CD4-positive, alpha-beta T cell (primary cell): Measurements from ENCODE around the gene CD300H. TPM values are rescaled to one million over a fixed set of nuclear protein-coding genes. Genes with fewer than 3 reads are reported as not detected.

Experiments
- ATAC-seq: fragments of 200-7000 bp; cut with Tn5 transposase; one replicate; pipeline ENCODE4 v1.10.0; 2022; ENCODE audit warnings: mild to moderate bottlenecking; ENCODE audit not compliant: poor library complexity
- CTCF ChIA-PET: fragments of 350-600 bp; sonication (Branson Sonifier 250); formaldehyde crosslinking; loops from one replicate; lab custom pipeline; 2021; ENCODE audit warnings: antibody characterized with exemption, inconsistent platforms; lab: Charles Lee
- POLR2A ChIA-PET: fragments of 350-600 bp; sonication (Branson Sonifier 250); formaldehyde crosslinking; loops from one replicate; lab custom pipeline; 2021; ENCODE audit warnings: antibody characterized with exemption, inconsistent platforms; lab: Charles Lee
- DNase-seq, 14 experiments: peaks; one replicate each; pipeline ENCODE4 v3.0.0-alpha.2; 2013 to 2020; ENCODE audit warnings: mixed read lengths in 2 of 14
- H3K27ac ChIP-seq, 2 donors: one replicate each; pipeline versions ENCODE4 v1.5.1 to v1.7.0; 2013; ENCODE audit warnings: low read length in 2 of 2, low read depth in 1 of 2, mild to moderate bottlenecking in 1 of 2
- H3K27me3 ChIP-seq, 2 experiments: 1 replicate in 1 of 2; 2 replicates in 1 of 2; pipeline versions ENCODE4 v1.6.1 to v1.7.0; 2013; ENCODE audit warnings: low read length in 2 of 2, control low read depth in 1 of 2, mild to moderate bottlenecking in 1 of 2, moderate library complexity in 1 of 2; ENCODE audit not compliant: insufficient read depth in 2 of 2, control insufficient read depth in 1 of 2
- H3K36me3 ChIP-seq: one replicate; pipeline ENCODE4 v1.6.1; 2013; ENCODE audit warnings: low read length, control low read depth; ENCODE audit not compliant: insufficient read depth
- H3K4me1 ChIP-seq: one replicate; pipeline ENCODE4 v1.6.1; 2013; ENCODE audit warnings: low read length, control low read depth; ENCODE audit not compliant: insufficient read depth
- H3K4me3 ChIP-seq: one replicate; pipeline ENCODE4 v1.5.1; 2013; ENCODE audit warnings: mild to moderate bottlenecking, low read length, moderate library complexity
- H3K9me3 ChIP-seq, 2 experiments: 1 replicate in 1 of 2; 2 replicates in 1 of 2; pipeline versions ENCODE4 v1.6.1 to v1.7.0; 2013; ENCODE audit warnings: low read length in 2 of 2, mild to moderate bottlenecking in 2 of 2, control low read depth in 1 of 2, moderate library complexity in 1 of 2; ENCODE audit not compliant: control insufficient read depth in 1 of 2, insufficient read depth in 1 of 2
- H3K27ac Mint-ChIP-seq: one replicate; pipeline ENCODE4 v1.8.0; 2020; ENCODE audit warnings: mixed read lengths
- H3K27me3 Mint-ChIP-seq: one replicate; pipeline ENCODE4 v1.8.0; 2021; ENCODE audit warnings: mixed read lengths
- H3K36me3 Mint-ChIP-seq: one replicate; pipeline ENCODE4 v1.8.0; 2021; ENCODE audit warnings: low read depth, mixed read lengths
- H3K4me1 Mint-ChIP-seq: one replicate; pipeline ENCODE4 v1.8.0; 2021; ENCODE audit warnings: low read depth, mixed read lengths
- H3K4me3 Mint-ChIP-seq: one replicate; pipeline ENCODE4 v1.8.0; 2020; ENCODE audit warnings: mild to moderate bottlenecking, mixed read lengths
- H3K9me3 Mint-ChIP-seq: one replicate; pipeline ENCODE4 v1.8.0; 2020; ENCODE audit warnings: mixed read lengths
- CTCF ChIP-seq: fragments of 200-600 bp; IDR thresholded peaks from one replicate; pipeline ENCODE4 v1.8.0; 2022; ENCODE audit warnings: antibody characterized with exemption, mild to moderate bottlenecking
- intact Hi-C, 2 experiments: fragments of 100-400 bp; cut with DNase I in 1 of 2; cut with micrococcal nuclease in 1 of 2; formaldehyde crosslinking; loops; one replicate each; pipeline versions ENCODE4 v1.15.1 to v1.9.0; 2023 to 2025; cut with DNase I, micrococcal nuclease
- total RNA-seq, 174 experiments: library from RNA in 2 of 174; stranded (reverse) in 2 of 174; gene quantifications; one replicate each; pipeline ENCODE4 v1.2.3 and lab custom pipeline; 2021 to 2026

The CD300H gene
- total RNA-seq, 2 experiments from 2014 or later, result not detected

GRCh38 chr17:74536890-74537289, 30.4 kb downstream of the CD300H start:
- Histone ChIP-seq H3K27me3 (peaks cover 18 to 22% of the 10 kb centered on the region in 2 experiments), H3K27ac (no peak overlapping the region), H3K4me1 (no peaks in the 10 kb centered on the region), H3K9me3 (no peaks in the 10 kb centered on the region), H3K4me3 (no peak overlapping the region), H3K36me3 (no peaks in the 10 kb centered on the region)
- ChIA-PET POLR2A (no interaction called here), CTCF (no interaction called here)
- no peak for TF ChIP-seq CTCF
- no peak for ATAC-seq
- Mint-ChIP-seq H3K9me3 (no peaks in the 10 kb centered on the region), H3K4me3 (no peak overlapping the region), H3K27ac (no peak overlapping the region), H3K4me1 (peaks cover 5% of the 10 kb centered on the region), H3K36me3 (no peaks in the 10 kb centered on the region), H3K27me3 (peaks cover 17% of the 10 kb centered on the region)
- intact Hi-C loops, result no loop called here
- DNase-seq, result no peak

GRCh38 chr17:74532115-74532514, 35.2 kb downstream of the CD300H start:
- H3K27me3 ChIP-seq, result peaks cover 21 to 22% of the 10 kb centered on the region in 2 experiments
- H3K36me3 ChIP-seq, result no peaks in the 10 kb centered on the region
- no peak for TF ChIP-seq CTCF
- intact Hi-C loops, result loop anchor here (2.0 kb wide), 1 partner anchor 163 kb away; no protein-coding TSS in a partner anchor
- no peaks in the 10 kb centered on the region for H3K9me3 ChIP-seq
- DNase-seq, result peak in 4 of 14 experiments; percentile 16 to 71 (median 52)
- H3K4me1 ChIP-seq, result no peaks in the 10 kb centered on the region
- H3K4me3 Mint-ChIP-seq, result no peak overlapping the region
- peaks cover 5% of the 10 kb centered on the region for H3K4me1 Mint-ChIP-seq
- POLR2A ChIA-PET, result no interaction called here
- H3K27me3 Mint-ChIP-seq, result peaks cover 32% of the 10 kb centered on the region
- no peak for ATAC-seq
- CTCF ChIA-PET, result interaction anchor here (1.4 kb wide), 1 partner anchor 153 kb away, joined by 9 read pairs; no protein-coding TSS in a partner anchor
- H3K9me3 Mint-ChIP-seq, result no peaks in the 10 kb centered on the region
- H3K27ac Mint-ChIP-seq, result no peak overlapping the region
- peak overlapping the region; percentile 11 for H3K4me3 ChIP-seq
- H3K27ac ChIP-seq, result no peak overlapping the region
- no peaks in the 10 kb centered on the region for H3K36me3 Mint-ChIP-seq

GRCh38 chr17:74531231-74531761, 36.0 kb downstream of the CD300H start, which contains the start of gene CD300LB:
Gene CD300LB (minus strand): TSS chr17:74531475. CDS start chr17:74531350, 125 bp downstream.
- ATAC-seq, result no peak
- peak within 1 kb of the TSS; percentile 12 for H3K4me3 ChIP-seq

More at GRCh38 chr17:74531231-74531761, 36.0 kb downstream of the CD300H start, which contains the start of gene CD300LB:
- peak in 4 of 14 experiments; percentile 16 to 29 (median 22) for DNase-seq
- H3K9me3 Mint-ChIP-seq, result no peaks in the 10 kb centered on the region
- ChIA-PET CTCF (no interaction called here), POLR2A (no interaction called here)
- H3K9me3 ChIP-seq, result no peaks in the 10 kb centered on the region
- peaks cover 21 to 22% of the 10 kb centered on the region in 2 experiments for H3K27me3 ChIP-seq
- no peak for TF ChIP-seq CTCF
- intact Hi-C loops, result no loop called here
- no peak within 1 kb of the TSS for H3K27ac ChIP-seq
- no peaks in the 10 kb centered on the region for H3K36me3 Mint-ChIP-seq
- no peaks in the 10 kb centered on the region for H3K4me1 ChIP-seq
- H3K4me1 Mint-ChIP-seq, result peaks cover 5% of the 10 kb centered on the region
- H3K27me3 Mint-ChIP-seq, result peaks cover 32% of the 10 kb centered on the region
- no peak within 1 kb of the TSS for H3K27ac Mint-ChIP-seq
- no peak within 1 kb of the TSS for H3K4me3 Mint-ChIP-seq
- no peaks in the 10 kb centered on the region for H3K36me3 ChIP-seq
